Peyer's patch (tissue), 4 donors: ENCODE measurements around the gene GLRA1.

Source experiments
- POLR2A ChIP-seq, 2 donors: fragments of 450-650 bp; IDR thresholded peaks; one replicate each; pipeline ENCODE4 v1.5.1; 2017; ENCODE audit warnings: antibody characterized with exemption in 2 of 2, mild to moderate bottlenecking in 2 of 2, moderate library complexity in 2 of 2
- TF ChIP-seq, protein P1 (sequence below), 6 experiments: fragments of 450-650 bp in 4 of 6; fragments of 200-600 bp in 2 of 6; sonication (generic) in 1 of 6; IDR thresholded peaks; one replicate each; pipeline ENCODE4 v1.5.1; 2017 to 2019; ENCODE audit warnings: antibody characterized with exemption in 6 of 6, mild to moderate bottlenecking in 3 of 6, moderate library complexity in 1 of 6

DNA sequence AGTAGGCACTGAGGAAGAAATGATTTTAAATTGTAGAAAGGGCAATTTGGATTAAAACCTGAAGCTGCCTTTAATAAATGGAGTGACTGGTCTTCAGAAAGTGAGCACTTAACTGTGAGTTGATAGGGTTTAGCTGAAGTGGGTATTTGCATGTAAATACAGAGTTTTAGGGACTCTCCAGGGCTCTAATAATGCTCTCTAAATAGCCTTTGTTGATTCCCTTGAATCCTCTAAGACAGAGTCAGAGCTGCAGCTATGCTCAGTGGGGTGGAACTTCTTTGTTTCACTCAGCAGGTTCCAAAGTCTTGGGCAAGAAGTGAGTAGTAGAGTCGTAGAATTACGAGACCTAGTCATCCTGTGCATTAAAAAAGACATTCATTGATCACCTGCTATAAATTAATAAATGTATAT, 21.4 kb downstream of the GLRA1 start:
- no peak for TF ChIP-seq POLR2A (IDR thresholded peaks at IDR 0.05)
- TF ChIP-seq, protein P1, sequence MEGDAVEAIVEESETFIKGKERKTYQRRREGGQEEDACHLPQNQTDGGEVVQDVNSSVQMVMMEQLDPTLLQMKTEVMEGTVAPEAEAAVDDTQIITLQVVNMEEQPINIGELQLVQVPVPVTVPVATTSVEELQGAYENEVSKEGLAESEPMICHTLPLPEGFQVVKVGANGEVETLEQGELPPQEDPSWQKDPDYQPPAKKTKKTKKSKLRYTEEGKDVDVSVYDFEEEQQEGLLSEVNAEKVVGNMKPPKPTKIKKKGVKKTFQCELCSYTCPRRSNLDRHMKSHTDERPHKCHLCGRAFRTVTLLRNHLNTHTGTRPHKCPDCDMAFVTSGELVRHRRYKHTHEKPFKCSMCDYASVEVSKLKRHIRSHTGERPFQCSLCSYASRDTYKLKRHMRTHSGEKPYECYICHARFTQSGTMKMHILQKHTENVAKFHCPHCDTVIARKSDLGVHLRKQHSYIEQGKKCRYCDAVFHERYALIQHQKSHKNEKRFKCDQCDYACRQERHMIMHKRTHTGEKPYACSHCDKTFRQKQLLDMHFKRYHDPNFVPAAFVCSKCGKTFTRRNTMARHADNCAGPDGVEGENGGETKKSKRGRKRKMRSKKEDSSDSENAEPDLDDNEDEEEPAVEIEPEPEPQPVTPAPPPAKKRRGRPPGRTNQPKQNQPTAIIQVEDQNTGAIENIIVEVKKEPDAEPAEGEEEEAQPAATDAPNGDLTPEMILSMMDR (IDR thresholded peaks at IDR 0.05), result no peak
